K562 (cell line): ENCODE results near the gene WDR27. TPM values are rescaled to one million over a fixed set of nuclear protein-coding genes. Genes with fewer than 3 reads are reported as not detected.

Experiments
- ARID2 ChIP-seq: fragments of 450-650 bp; IDR thresholded peaks from 2 replicates; pipeline ENCODE4 v1.6.1; 2017; ENCODE audit warnings: antibody characterized with exemption, mild to moderate bottlenecking
- ASH1L ChIP-seq: fragments of 450-650 bp; IDR thresholded peaks from 2 replicates; pipeline ENCODE4 v1.6.1; 2018; ENCODE audit warnings: borderline replicate concordance, mild to moderate bottlenecking, low read depth; ENCODE audit not compliant: partially characterized antibody
- BRCA1 ChIP-seq, 2 experiments: fragments of 450-650 bp in 1 of 2; sonication (generic) in 1 of 2; formaldehyde crosslinking in 1 of 2; IDR thresholded peaks; 2 replicates each; pipeline versions ENCODE4 v1.5.0 to v1.6.1; 2017 to 2020; ENCODE audit warnings: mild to moderate bottlenecking in 1 of 2, missing genetic modification reagents in 1 of 2
- CEBPZ ChIP-seq: fragments of 150-350 bp; IDR thresholded peaks from 2 replicates; pipeline ENCODE4 v1.6.1; 2014; ENCODE audit warnings: low read depth, mild to moderate bottlenecking, low read length, borderline replicate concordance
- POLR2A ChIP-seq: fragments of 450-650 bp; conservative IDR thresholded peaks from 2 replicates; pipeline ENCODE4 v1.6.1; 2016
- SRSF7 ChIP-seq: fragments of 200-400 bp; formaldehyde crosslinking; optimal IDR thresholded peaks from 2 replicates; pipeline ENCODE3; 2017; ENCODE audit warnings: mild to moderate bottlenecking, low read depth, low read length
- THRA ChIP-seq: fragments of 450-650 bp; IDR thresholded peaks from 2 replicates; pipeline ENCODE4 v1.6.1; 2017; ENCODE audit warnings: mild to moderate bottlenecking, moderate library complexity
- ZNF184 ChIP-seq: sonication (generic); formaldehyde crosslinking; IDR thresholded peaks from 2 replicates; pipeline ENCODE4 v1.5.0; 2020; ENCODE audit warnings: missing genetic modification reagents
- polyA plus RNA-seq, 8 experiments: library from polyadenylated mRNA; depleted of rRNA in 4 of 8; stranded (reverse) in 5 of 8; unstranded in 3 of 8; fragments of >200 nt; fragmentation: Nextera tagmentation in 2 of 8; fragmentation: Illumina TruSeq in 1 of 8; extraction: Ambion mirVana in 2 of 8; extraction: Trizol in 1 of 8; gene quantifications; 2 replicates each; pipeline versions ENCODE4 v1.2.1 to v1.2.3, GENCODE V29; 2011 to 2014; ENCODE audit warnings: inconsistent platforms in 1 of 8, missing spikeins in 1 of 8
- total RNA-seq, 7 experiments: library from RNA; depleted of rRNA in 6 of 7; stranded (reverse); fragments of >200 nt in 6 of 7; fragmentation: Illumina TruSeq in 2 of 7; extraction: Trizol in 2 of 7; gene quantifications; 2 replicates each; pipeline versions ENCODE4 v1.2.1 to v1.2.3, GENCODE V29; 2011 to 2021; ENCODE audit warnings: low replicate concordance in 1 of 7
- TF ChIP-seq, protein P1 (sequence below): fragments of 200-600 bp; sonication (generic); IDR thresholded peaks from one replicate; pipeline ENCODE4 v1.6.1; 2012; ENCODE audit warnings: mild to moderate bottlenecking, low read depth, low read length, inconsistent platforms
- TF ChIP-seq, protein P2 (sequence below): fragments of 250-450 bp; sonication (Bioruptor Pico); IDR thresholded peaks from 2 replicates; pipeline ENCODE4 v1.6.1; 2021; ENCODE audit warnings: mild to moderate bottlenecking

The WDR27 gene
- total and polyA plus RNA-seq, 9 of the 15 experiments (the other 6 are each of a cell fraction or from before 2014, with no cell fraction given) = 4.3 to 77.2 (median 22.7) TPM

DNA sequence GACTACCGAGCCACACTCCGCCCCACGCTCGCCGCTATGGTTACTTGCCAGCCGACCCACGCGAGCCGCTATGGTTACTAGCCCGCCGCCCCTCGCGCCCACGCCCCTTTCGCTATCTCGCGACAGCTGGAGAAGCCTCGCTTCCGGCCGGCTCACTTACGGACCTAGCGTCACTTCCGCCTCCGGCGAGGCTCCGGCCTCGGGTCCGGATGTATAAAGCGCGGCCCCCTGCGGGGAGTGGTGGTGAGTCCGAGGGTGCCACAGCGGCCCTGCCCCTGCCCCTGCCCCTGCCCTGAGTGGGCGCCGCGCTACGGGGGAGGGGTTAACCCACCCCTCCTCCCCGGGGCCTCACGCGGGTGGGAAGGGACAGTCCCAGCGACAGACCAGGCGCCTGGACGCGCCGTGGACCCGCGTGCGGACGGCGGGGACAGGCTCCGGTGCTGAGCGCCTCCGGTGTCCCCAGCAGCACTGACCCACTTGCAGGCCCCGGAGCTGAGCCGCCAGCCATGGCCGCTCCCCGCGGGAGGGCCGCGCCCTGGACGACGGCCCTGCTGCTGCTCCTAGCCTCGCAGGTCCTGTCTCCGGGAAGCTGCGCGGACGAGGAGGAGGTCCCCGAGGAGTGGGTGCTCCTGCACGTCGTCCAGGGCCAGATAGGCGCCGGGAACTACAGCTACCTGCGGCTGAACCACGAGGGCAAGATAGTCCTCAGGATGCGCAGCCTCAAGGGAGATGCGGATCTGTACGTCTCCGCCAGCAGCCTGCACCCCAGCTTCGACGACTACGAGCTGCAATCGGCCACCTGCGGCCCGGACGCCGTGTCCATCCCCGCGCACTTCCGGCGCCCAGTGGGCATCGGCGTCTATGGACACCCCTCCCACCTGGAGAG, at the start of gene WDR27, which contains the start of gene C6orf120 (continued):
- TF ChIP-seq, protein P1, sequence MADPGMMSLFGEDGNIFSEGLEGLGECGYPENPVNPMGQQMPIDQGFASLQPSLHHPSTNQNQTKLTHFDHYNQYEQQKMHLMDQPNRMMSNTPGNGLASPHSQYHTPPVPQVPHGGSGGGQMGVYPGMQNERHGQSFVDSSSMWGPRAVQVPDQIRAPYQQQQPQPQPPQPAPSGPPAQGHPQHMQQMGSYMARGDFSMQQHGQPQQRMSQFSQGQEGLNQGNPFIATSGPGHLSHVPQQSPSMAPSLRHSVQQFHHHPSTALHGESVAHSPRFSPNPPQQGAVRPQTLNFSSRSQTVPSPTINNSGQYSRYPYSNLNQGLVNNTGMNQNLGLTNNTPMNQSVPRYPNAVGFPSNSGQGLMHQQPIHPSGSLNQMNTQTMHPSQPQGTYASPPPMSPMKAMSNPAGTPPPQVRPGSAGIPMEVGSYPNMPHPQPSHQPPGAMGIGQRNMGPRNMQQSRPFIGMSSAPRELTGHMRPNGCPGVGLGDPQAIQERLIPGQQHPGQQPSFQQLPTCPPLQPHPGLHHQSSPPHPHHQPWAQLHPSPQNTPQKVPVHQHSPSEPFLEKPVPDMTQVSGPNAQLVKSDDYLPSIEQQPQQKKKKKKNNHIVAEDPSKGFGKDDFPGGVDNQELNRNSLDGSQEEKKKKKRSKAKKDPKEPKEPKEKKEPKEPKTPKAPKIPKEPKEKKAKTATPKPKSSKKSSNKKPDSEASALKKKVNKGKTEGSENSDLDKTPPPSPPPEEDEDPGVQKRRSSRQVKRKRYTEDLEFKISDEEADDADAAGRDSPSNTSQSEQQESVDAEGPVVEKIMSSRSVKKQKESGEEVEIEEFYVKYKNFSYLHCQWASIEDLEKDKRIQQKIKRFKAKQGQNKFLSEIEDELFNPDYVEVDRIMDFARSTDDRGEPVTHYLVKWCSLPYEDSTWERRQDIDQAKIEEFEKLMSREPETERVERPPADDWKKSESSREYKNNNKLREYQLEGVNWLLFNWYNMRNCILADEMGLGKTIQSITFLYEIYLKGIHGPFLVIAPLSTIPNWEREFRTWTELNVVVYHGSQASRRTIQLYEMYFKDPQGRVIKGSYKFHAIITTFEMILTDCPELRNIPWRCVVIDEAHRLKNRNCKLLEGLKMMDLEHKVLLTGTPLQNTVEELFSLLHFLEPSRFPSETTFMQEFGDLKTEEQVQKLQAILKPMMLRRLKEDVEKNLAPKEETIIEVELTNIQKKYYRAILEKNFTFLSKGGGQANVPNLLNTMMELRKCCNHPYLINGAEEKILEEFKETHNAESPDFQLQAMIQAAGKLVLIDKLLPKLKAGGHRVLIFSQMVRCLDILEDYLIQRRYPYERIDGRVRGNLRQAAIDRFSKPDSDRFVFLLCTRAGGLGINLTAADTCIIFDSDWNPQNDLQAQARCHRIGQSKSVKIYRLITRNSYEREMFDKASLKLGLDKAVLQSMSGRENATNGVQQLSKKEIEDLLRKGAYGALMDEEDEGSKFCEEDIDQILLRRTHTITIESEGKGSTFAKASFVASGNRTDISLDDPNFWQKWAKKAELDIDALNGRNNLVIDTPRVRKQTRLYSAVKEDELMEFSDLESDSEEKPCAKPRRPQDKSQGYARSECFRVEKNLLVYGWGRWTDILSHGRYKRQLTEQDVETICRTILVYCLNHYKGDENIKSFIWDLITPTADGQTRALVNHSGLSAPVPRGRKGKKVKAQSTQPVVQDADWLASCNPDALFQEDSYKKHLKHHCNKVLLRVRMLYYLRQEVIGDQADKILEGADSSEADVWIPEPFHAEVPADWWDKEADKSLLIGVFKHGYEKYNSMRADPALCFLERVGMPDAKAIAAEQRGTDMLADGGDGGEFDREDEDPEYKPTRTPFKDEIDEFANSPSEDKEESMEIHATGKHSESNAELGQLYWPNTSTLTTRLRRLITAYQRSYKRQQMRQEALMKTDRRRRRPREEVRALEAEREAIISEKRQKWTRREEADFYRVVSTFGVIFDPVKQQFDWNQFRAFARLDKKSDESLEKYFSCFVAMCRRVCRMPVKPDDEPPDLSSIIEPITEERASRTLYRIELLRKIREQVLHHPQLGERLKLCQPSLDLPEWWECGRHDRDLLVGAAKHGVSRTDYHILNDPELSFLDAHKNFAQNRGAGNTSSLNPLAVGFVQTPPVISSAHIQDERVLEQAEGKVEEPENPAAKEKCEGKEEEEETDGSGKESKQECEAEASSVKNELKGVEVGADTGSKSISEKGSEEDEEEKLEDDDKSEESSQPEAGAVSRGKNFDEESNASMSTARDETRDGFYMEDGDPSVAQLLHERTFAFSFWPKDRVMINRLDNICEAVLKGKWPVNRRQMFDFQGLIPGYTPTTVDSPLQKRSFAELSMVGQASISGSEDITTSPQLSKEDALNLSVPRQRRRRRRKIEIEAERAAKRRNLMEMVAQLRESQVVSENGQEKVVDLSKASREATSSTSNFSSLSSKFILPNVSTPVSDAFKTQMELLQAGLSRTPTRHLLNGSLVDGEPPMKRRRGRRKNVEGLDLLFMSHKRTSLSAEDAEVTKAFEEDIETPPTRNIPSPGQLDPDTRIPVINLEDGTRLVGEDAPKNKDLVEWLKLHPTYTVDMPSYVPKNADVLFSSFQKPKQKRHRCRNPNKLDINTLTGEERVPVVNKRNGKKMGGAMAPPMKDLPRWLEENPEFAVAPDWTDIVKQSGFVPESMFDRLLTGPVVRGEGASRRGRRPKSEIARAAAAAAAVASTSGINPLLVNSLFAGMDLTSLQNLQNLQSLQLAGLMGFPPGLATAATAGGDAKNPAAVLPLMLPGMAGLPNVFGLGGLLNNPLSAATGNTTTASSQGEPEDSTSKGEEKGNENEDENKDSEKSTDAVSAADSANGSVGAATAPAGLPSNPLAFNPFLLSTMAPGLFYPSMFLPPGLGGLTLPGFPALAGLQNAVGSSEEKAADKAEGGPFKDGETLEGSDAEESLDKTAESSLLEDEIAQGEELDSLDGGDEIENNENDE = no peak
- TF ChIP-seq ARID2 = no peak
- TF ChIP-seq ASH1L = no peak
- TF ChIP-seq CEBPZ = no peak
- no peak for TF ChIP-seq SRSF7
- TF ChIP-seq, protein P2, sequence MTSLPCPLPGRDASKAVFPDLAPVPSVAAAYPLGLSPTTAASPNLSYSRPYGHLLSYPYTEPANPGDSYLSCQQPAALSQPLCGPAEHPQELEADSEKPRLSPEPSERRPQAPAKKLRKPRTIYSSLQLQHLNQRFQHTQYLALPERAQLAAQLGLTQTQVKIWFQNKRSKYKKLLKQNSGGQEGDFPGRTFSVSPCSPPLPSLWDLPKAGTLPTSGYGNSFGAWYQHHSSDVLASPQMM (CRISPR knock-in tag) = no peak
- no peak for TF ChIP-seq ZNF184 (CRISPR knock-in tag)
- TF ChIP-seq POLR2A = peak; percentile 96
- no peak for TF ChIP-seq THRA
- no peak for TF ChIP-seq BRCA1 (IDR thresholded peaks at IDR 0.05)
- TF ChIP-seq BRCA1 (CRISPR knock-in tag; IDR thresholded peaks at IDR 0.05) = no peak
